Parathyroid adenoma (tissue), 2 donors: ENCODE data around the gene EVA1A.

Source experiments
- H2AFZ ChIP-seq: fragments of 300-600 bp; sonication (generic); one replicate; pipeline ENCODE4 v1.7.0; 2017; ENCODE audit warnings: antibody characterized with exemption, mild to moderate bottlenecking
- H3K27ac ChIP-seq: fragments of 300-600 bp; sonication (generic); one replicate; pipeline ENCODE4 v1.7.0; 2017
- H3K27me3 ChIP-seq: fragments of 300-600 bp; sonication (generic); one replicate; pipeline ENCODE4 v1.7.0; 2017; ENCODE audit warnings: low read length; ENCODE audit not compliant: control insufficient read depth, insufficient read depth
- H3K36me3 ChIP-seq: fragments of 300-600 bp; sonication (generic); one replicate; pipeline ENCODE4 v1.7.0; 2017; ENCODE audit warnings: low read length; ENCODE audit not compliant: control insufficient read depth, insufficient read depth
- H3K4me1 ChIP-seq: fragments of 300-600 bp; sonication (generic); one replicate; pipeline ENCODE4 v1.7.0; 2017; ENCODE audit warnings: control low read depth
- H3K4me2 ChIP-seq: fragments of 300-600 bp; sonication (generic); one replicate; pipeline ENCODE4 v1.7.0; 2017; ENCODE audit warnings: low read length
- H3K4me3 ChIP-seq: fragments of 300-600 bp; sonication (generic); one replicate; pipeline ENCODE4 v1.7.0; 2017; ENCODE audit warnings: low read depth, low read length
- H3K79me2 ChIP-seq: fragments of 300-600 bp; sonication (generic); one replicate; pipeline ENCODE4 v1.7.0; 2017; ENCODE audit warnings: control low read depth
- H3K9ac ChIP-seq: fragments of 300-600 bp; sonication (generic); one replicate; pipeline ENCODE4 v1.7.0; 2017; ENCODE audit warnings: mild to moderate bottlenecking
- H3K9me3 ChIP-seq: fragments of 300-600 bp; sonication (generic); one replicate; pipeline ENCODE4 v1.7.0; 2017; ENCODE audit warnings: low read length; ENCODE audit not compliant: control insufficient read depth
- TF ChIP-seq, protein P1 (sequence below): fragments of 300-600 bp; sonication (generic); IDR thresholded peaks from one replicate; pipeline ENCODE4 v1.7.0; 2017; ENCODE audit warnings: antibody characterized with exemption, mild to moderate bottlenecking
- donor health status: primary hyperparathyroidism.

Gene EVA1A

DNA sequence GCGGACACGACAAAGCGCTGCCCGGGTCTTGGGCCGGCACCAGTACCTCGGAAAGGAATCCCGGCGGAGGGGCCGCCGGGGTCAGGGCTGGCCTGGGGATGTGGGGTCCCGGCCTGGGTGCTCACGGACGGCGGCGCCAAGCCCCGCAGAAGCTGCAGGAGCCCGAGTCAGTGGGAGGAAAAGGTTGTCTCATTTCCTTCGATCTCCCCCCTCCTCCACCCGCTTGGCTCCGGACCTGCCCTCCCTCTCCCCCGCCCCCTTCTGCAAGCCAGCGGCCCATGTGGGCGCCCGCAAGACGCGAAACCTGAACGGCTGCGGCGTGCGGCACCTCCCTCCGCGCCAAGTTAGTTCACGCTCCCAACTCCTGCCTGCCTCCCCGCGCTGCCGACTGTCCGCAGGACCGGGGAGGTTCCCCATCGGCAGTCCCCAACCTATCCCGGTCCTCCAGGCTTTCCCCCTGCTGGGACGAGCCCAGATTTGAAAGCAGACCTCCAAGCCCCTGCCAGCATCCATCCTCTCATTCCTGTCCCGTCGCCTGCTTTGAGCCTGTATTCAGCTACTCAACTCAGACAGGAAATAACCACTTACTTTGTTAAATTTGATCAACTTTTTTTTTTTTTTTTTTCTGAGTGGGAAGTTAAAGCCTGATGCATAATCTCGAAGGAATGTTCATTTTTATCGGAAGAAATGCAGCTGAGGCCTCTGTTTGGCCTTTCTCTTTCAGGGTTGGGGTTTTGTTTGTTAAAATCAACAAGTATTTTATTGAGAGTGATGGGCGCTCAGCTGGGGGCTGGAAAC lies at the start of gene EVA1A:
TSS of gene EVA1A (minus strand) at position 172 of the 798 bp plus-strand sequence. CDS start 42,799 bp downstream, outside the sequence.
- H3K27ac ChIP-seq: no peak within 1 kb of the TSS
- H3K4me2 ChIP-seq: peak within 1 kb of the TSS; percentile 87
- no peaks in the 10 kb centered on the region for H3K36me3 ChIP-seq
- no peaks in the 10 kb centered on the region for H3K4me1 ChIP-seq
- no peaks in the 10 kb centered on the region for H3K79me2 ChIP-seq
- no peak within 1 kb of the TSS for H3K9ac ChIP-seq
- H3K4me3 ChIP-seq: peak within 1 kb of the TSS; percentile 58
- TF ChIP-seq, protein P1, sequence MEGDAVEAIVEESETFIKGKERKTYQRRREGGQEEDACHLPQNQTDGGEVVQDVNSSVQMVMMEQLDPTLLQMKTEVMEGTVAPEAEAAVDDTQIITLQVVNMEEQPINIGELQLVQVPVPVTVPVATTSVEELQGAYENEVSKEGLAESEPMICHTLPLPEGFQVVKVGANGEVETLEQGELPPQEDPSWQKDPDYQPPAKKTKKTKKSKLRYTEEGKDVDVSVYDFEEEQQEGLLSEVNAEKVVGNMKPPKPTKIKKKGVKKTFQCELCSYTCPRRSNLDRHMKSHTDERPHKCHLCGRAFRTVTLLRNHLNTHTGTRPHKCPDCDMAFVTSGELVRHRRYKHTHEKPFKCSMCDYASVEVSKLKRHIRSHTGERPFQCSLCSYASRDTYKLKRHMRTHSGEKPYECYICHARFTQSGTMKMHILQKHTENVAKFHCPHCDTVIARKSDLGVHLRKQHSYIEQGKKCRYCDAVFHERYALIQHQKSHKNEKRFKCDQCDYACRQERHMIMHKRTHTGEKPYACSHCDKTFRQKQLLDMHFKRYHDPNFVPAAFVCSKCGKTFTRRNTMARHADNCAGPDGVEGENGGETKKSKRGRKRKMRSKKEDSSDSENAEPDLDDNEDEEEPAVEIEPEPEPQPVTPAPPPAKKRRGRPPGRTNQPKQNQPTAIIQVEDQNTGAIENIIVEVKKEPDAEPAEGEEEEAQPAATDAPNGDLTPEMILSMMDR: no peak
- H2AFZ ChIP-seq: peak within 1 kb of the TSS; percentile 76
- H3K9me3 ChIP-seq: no peaks in the 10 kb centered on the region
- no peaks in the 10 kb centered on the region for H3K27me3 ChIP-seq

GRCh38 chr2:75609937-75610508 lies 49.3 kb upstream of the EVA1A start:
- Histone ChIP-seq H3K4me1 (peaks cover 8% of the 10 kb centered on the region), H3K4me3 (no peak overlapping the region), H3K79me2 (no peaks in the 10 kb centered on the region), H2AFZ (no peak overlapping the region), H3K4me2 (no peak overlapping the region), H3K9me3 (no peaks in the 10 kb centered on the region), H3K27me3 (no peaks in the 10 kb centered on the region), H3K9ac (no peak overlapping the region), H3K36me3 (no peaks in the 10 kb centered on the region), H3K27ac (no peak overlapping the region)
- TF ChIP-seq, protein P1: no peak

DNA sequence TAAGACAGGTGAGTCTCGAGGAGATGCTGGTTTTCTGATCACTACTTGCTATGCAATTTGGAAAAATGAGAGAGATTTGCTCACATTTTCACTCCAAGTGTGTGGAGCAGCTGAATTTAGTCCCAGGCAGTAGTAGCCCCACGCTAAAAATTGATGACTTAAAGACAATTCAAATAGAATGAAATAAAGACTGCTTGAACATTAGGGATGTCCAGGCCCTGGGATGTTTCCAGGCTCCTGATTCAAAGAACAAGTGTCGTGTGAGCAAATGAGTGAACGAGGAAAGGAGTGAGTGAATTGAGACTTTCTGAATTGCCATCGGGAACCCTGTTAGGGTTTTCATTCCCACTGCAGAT lies 48.6 kb upstream of the EVA1A start:
- Histone ChIP-seq H3K9ac (no peak overlapping the region), H3K4me3 (peak overlapping the region; percentile 43), H3K27me3 (no peaks in the 10 kb centered on the region), H3K79me2 (no peaks in the 10 kb centered on the region), H2AFZ (peak overlapping the region; percentile 40), H3K9me3 (no peaks in the 10 kb centered on the region), H3K36me3 (no peaks in the 10 kb centered on the region), H3K4me2 (no peak overlapping the region), H3K27ac (no peak overlapping the region), H3K4me1 (peaks cover 8% of the 10 kb centered on the region)
- TF ChIP-seq, protein P1: no peak

GRCh38 chr2:75608684-75609333 lies 48.1 kb upstream of the EVA1A start:
- H3K4me3 ChIP-seq: peak overlapping the region; percentile 43

More at GRCh38 chr2:75608684-75609333, 48.1 kb upstream of the EVA1A start:
- Histone ChIP-seq H3K27me3 (no peaks in the 10 kb centered on the region), H3K4me1 (peaks cover 8% of the 10 kb centered on the region), H3K79me2 (no peaks in the 10 kb centered on the region), H3K4me2 (peak overlapping the region; percentile 99), H3K36me3 (no peaks in the 10 kb centered on the region), H2AFZ (peak overlapping the region; percentile 40), H3K9me3 (no peaks in the 10 kb centered on the region), H3K9ac (no peak overlapping the region), H3K27ac (no peak overlapping the region)
- TF ChIP-seq, protein P1: peak; percentile 94
